Ishikawa (cell line): ENCODE results near the gene NADK.

Experiments
- CEBPB ChIP-seq: IDR thresholded peaks from 2 replicates; pipeline ENCODE4 v1.6.1; 2012
- CREB1 ChIP-seq: IDR thresholded peaks from 2 replicates; pipeline ENCODE4 v1.6.1; 2012; ENCODE audit warnings: low read depth
- EP300 ChIP-seq: IDR thresholded peaks from 2 replicates; pipeline ENCODE4 v1.6.1; 2012; ENCODE audit warnings: borderline replicate concordance
- NFIC ChIP-seq: IDR thresholded peaks from 2 replicates; pipeline ENCODE4 v1.6.1; 2012
- RAD21 ChIP-seq: IDR thresholded peaks from 2 replicates; pipeline ENCODE4 v1.6.1; 2012; ENCODE audit warnings: low read depth
- REST ChIP-seq: IDR thresholded peaks from 2 replicates; pipeline ENCODE4 v1.6.1; 2012; ENCODE audit warnings: low read depth, mild to moderate bottlenecking
- TAF1 ChIP-seq: IDR thresholded peaks from 2 replicates; pipeline ENCODE4 v1.6.1; 2012; ENCODE audit warnings: low read depth, mild to moderate bottlenecking
- TCF12 ChIP-seq: IDR thresholded peaks from 2 replicates; pipeline ENCODE4 v1.6.1; 2012; ENCODE audit warnings: low read depth
- TEAD4 ChIP-seq: IDR thresholded peaks from 2 replicates; pipeline ENCODE4 v1.6.1; 2012
- YY1 ChIP-seq: IDR thresholded peaks from 2 replicates; pipeline ENCODE4 v1.6.1; 2012; ENCODE audit warnings: low read depth
- TF ChIP-seq, protein P1 (sequence below): IDR thresholded peaks from 2 replicates; pipeline ENCODE4 v1.6.1; 2012
- TF ChIP-seq, protein P2 (sequence below): IDR thresholded peaks from 2 replicates; pipeline ENCODE4 v1.6.1; 2012

DNA sequence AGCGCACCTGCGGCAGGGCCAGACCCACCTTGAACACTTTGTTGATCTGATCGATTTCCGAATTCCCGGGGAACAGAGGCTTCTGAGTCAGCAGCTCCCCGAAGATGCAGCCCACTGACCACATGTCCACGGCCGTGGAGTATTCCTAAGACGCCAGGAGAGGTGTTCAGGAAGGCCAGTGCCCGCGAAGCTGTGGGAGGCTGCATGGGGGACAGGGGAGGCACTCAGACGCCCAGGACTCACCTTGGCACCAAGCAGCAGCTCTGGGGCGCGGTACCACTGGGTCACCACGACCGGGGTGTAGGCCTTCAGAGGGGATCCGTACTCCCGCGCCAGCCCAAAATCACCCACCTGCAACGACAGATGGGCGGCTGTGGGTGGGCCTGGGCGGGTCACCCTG, 74.5 kb downstream of the NADK start:
- no peak for TF ChIP-seq REST
- TF ChIP-seq RAD21: no peak
- TF ChIP-seq NFIC: no peak
- TF ChIP-seq, protein P1, sequence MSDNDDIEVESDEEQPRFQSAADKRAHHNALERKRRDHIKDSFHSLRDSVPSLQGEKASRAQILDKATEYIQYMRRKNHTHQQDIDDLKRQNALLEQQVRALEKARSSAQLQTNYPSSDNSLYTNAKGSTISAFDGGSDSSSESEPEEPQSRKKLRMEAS: no peak
- no peak for TF ChIP-seq EP300
- TF ChIP-seq YY1: no peak
- no peak for TF ChIP-seq TCF12
- no peak for TF ChIP-seq CREB1
- TF ChIP-seq CEBPB: no peak
- no peak for TF ChIP-seq TAF1
- no peak for TF ChIP-seq TEAD4
- TF ChIP-seq, protein P2, sequence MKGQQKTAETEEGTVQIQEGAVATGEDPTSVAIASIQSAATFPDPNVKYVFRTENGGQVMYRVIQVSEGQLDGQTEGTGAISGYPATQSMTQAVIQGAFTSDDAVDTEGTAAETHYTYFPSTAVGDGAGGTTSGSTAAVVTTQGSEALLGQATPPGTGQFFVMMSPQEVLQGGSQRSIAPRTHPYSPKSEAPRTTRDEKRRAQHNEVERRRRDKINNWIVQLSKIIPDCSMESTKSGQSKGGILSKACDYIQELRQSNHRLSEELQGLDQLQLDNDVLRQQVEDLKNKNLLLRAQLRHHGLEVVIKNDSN: no peak
